Right lobe of liver (tissue), 4 donors: ENCODE measurements around the gene A2M.

ENCODE experiments used
- POLR2A ChIP-seq: fragments of 450-650 bp; IDR thresholded peaks from one replicate; pipeline ENCODE4 v1.6.1; 2017; ENCODE audit warnings: antibody characterized with exemption, mild to moderate bottlenecking
- TF ChIP-seq, protein P1 (sequence below), 4 donors: fragments of 200-600 bp in 3 of 4; fragments of 450-650 bp in 1 of 4; IDR thresholded peaks; one replicate each; pipeline versions ENCODE4 v1.5.1 to v1.8.0; 2016 to 2022; ENCODE audit warnings: antibody characterized with exemption in 4 of 4, mild to moderate bottlenecking in 2 of 4
- donor health status: DM: no; HTN: no; CAD: no.
- donor health status: DM: no; HTN: no; CAD: no.
- donor health status: DM: no; HTN: yes; CAD: no.

DNA sequence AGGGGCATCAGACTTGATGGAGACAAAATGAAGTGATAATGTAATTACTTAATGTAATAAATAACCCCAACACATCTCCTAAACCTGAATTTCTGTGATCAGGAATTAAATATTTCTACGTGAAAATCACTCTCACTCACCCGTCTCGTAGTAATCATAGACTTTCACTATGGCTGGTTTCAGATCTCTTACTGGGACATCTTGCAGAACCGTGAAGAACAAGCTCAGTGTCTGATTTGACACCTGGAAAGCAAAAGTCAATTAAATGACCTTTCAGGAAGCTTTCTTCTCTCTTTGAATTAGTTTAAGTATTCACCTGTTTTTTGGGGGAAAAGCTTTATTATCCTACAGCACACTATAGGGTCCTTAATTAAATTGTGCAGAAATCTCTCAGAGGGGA, 47.1 kb downstream of the A2M start:
- no peak for TF ChIP-seq POLR2A
- TF ChIP-seq, protein P1, sequence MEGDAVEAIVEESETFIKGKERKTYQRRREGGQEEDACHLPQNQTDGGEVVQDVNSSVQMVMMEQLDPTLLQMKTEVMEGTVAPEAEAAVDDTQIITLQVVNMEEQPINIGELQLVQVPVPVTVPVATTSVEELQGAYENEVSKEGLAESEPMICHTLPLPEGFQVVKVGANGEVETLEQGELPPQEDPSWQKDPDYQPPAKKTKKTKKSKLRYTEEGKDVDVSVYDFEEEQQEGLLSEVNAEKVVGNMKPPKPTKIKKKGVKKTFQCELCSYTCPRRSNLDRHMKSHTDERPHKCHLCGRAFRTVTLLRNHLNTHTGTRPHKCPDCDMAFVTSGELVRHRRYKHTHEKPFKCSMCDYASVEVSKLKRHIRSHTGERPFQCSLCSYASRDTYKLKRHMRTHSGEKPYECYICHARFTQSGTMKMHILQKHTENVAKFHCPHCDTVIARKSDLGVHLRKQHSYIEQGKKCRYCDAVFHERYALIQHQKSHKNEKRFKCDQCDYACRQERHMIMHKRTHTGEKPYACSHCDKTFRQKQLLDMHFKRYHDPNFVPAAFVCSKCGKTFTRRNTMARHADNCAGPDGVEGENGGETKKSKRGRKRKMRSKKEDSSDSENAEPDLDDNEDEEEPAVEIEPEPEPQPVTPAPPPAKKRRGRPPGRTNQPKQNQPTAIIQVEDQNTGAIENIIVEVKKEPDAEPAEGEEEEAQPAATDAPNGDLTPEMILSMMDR (IDR thresholded peaks at IDR 0.05), result no peak
